GM23338 (cell line): ENCODE data around the gene ANKRD31. TPM values are rescaled to one million over a fixed set of nuclear protein-coding genes. Genes with fewer than 3 reads are reported as not detected.

Experiments used
- ATAC-seq: fragments of 200-7000 bp; cut with Tn5 transposase; 3 replicates; pipeline ENCODE4 v1.9.1; 2020
- DNase-seq: peaks from one replicate; pipeline ENCODE4 v3.0.0-alpha.2; 2015; ENCODE audit warnings: low spot score
- H2AFZ ChIP-seq: fragments of 200-600 bp; sonication (generic); 2 replicates; pipeline ENCODE4 v1.8.0; 2016; ENCODE audit warnings: antibody characterized with exemption, mild to moderate bottlenecking, moderate library complexity
- H3F3A ChIP-seq: fragments of 200-600 bp; sonication (generic); replicated peaks from 2 replicates; pipeline ENCODE4 v1.8.0; 2017; ENCODE audit warnings: antibody characterized with exemption, mixed run types, low read depth
- H3K27ac ChIP-seq: fragments of 200-600 bp; sonication (generic); 2 replicates; pipeline ENCODE4 v1.6.1; 2016; ENCODE audit warnings: low read depth
- H3K27me3 ChIP-seq: fragments of 200-600 bp; sonication (generic); 2 replicates; pipeline ENCODE4 v1.8.0; 2016; ENCODE audit warnings: mild to moderate bottlenecking, mixed run types, moderate library complexity; ENCODE audit not compliant: insufficient read depth
- H3K36me3 ChIP-seq: fragments of 200-600 bp; sonication (generic); 2 replicates; pipeline ENCODE4 v1.8.0; 2016; ENCODE audit warnings: mild to moderate bottlenecking; ENCODE audit not compliant: insufficient read depth
- H3K4me1 ChIP-seq: fragments of 200-600 bp; sonication (generic); 2 replicates; pipeline ENCODE4 v1.8.0; 2016; ENCODE audit warnings: mild to moderate bottlenecking, moderate library complexity; ENCODE audit not compliant: insufficient read depth
- H3K4me2 ChIP-seq: fragments of 200-600 bp; sonication (generic); 2 replicates; pipeline ENCODE4 v1.7.1; 2017; ENCODE audit warnings: mixed run types
- H3K4me3 ChIP-seq: fragments of 200-600 bp; sonication (generic); 2 replicates; pipeline ENCODE4 v1.6.1; 2016; ENCODE audit warnings: mixed run types
- H3K79me2 ChIP-seq: fragments of 200-600 bp; sonication (generic); replicated peaks from 2 replicates; pipeline ENCODE4 v1.8.0; 2017; ENCODE audit warnings: mild to moderate bottlenecking; ENCODE audit not compliant: insufficient read depth
- H3K9me2 ChIP-seq: fragments of 200-600 bp; sonication (generic); 2 replicates; pipeline ENCODE4 v1.8.0; 2017; ENCODE audit not compliant: insufficient read depth
- H4K20me1 ChIP-seq: fragments of 200-600 bp; sonication (generic); replicated peaks from 2 replicates; pipeline ENCODE4 v1.8.0; 2017; ENCODE audit warnings: mild to moderate bottlenecking; ENCODE audit not compliant: insufficient read depth
- H3K27ac Mint-ChIP-seq: 2 replicates; pipeline ENCODE4 v1.8.0; 2020; ENCODE audit warnings: inconsistent platforms, mild to moderate bottlenecking, moderate library complexity, mixed read lengths
- H3K27me3 Mint-ChIP-seq: 3 replicates; pipeline ENCODE4 v1.8.0; 2022; ENCODE audit warnings: low read depth, mild to moderate bottlenecking, moderate library complexity, mixed read lengths, inconsistent platforms; ENCODE audit not compliant: insufficient read depth, poor library complexity
- H3K36me3 Mint-ChIP-seq: 3 replicates; pipeline ENCODE4 v1.8.0; 2021; ENCODE audit warnings: low read depth, mild to moderate bottlenecking, inconsistent platforms, moderate library complexity, mixed read lengths
- H3K4me1 Mint-ChIP-seq: 3 replicates; pipeline ENCODE4 v1.8.0; 2020; ENCODE audit warnings: mild to moderate bottlenecking, inconsistent platforms, mixed read lengths
- H3K4me3 Mint-ChIP-seq: 3 replicates; pipeline ENCODE4 v1.8.0; 2021; ENCODE audit warnings: moderate library complexity, mild to moderate bottlenecking, inconsistent platforms, mixed read lengths
- H3K9me3 Mint-ChIP-seq: 3 replicates; pipeline ENCODE4 v1.8.0; 2020; ENCODE audit warnings: moderate library complexity, mild to moderate bottlenecking, inconsistent platforms, mixed read lengths
- CREB1 ChIP-seq: fragments of 250-450 bp; sonication (Bioruptor Pico); IDR thresholded peaks from 2 replicates; pipeline ENCODE4 v1.5.0; 2020; ENCODE audit warnings: low read depth, mild to moderate bottlenecking, moderate library complexity
- EZH2 ChIP-seq: fragments of 200-600 bp; sonication (generic); IDR thresholded peaks from one replicate; pipeline ENCODE4 v1.8.0; 2017; ENCODE audit warnings: antibody characterized with exemption, mild to moderate bottlenecking, low read depth; ENCODE audit not compliant: unreplicated experiment
- EZH2phosphoT487 ChIP-seq: fragments of 200-600 bp; sonication (generic); IDR thresholded peaks from one replicate; pipeline ENCODE4 v1.8.1; 2018; ENCODE audit warnings: antibody characterized with exemption; ENCODE audit not compliant: unreplicated experiment
- JUNB ChIP-seq: IDR thresholded peaks from one replicate; pipeline ENCODE4 v1.6.1; 2016; ENCODE audit warnings: antibody characterized with exemption; ENCODE audit not compliant: unreplicated experiment
- NANOG ChIP-seq: IDR thresholded peaks from 2 replicates; pipeline ENCODE4 v1.6.1; 2016; ENCODE audit warnings: antibody characterized with exemption, borderline replicate concordance
- POLR2AphosphoS5 ChIP-seq: IDR thresholded peaks from 2 replicates; pipeline ENCODE4 v1.6.1; 2016; ENCODE audit warnings: antibody characterized with exemption, low read depth
- STAT1 ChIP-seq: IDR thresholded peaks from one replicate; pipeline ENCODE4 v1.6.1; 2016; ENCODE audit warnings: antibody characterized with exemption; ENCODE audit not compliant: unreplicated experiment
- ZNF331 ChIP-seq: fragments of 250-450 bp; sonication (Bioruptor Pico); IDR thresholded peaks from 2 replicates; pipeline ENCODE4 v1.5.0; 2020; ENCODE audit warnings: low read depth, mild to moderate bottlenecking, moderate library complexity
- ZNF462 ChIP-seq: fragments of 250-450 bp; sonication (Bioruptor Pico); IDR thresholded peaks from 2 replicates; pipeline ENCODE4 v1.5.0; 2020; ENCODE audit warnings: mild to moderate bottlenecking, moderate library complexity
- polyA plus RNA-seq: library from polyadenylated mRNA; unstranded; fragments of >200 nt; fragmentation: Nextera tagmentation; extraction: Ambion mirVana; gene quantifications from 2 replicates; pipeline ENCODE4 v1.2.1, GENCODE V29; 2016
- total RNA-seq: library from RNA; depleted of rRNA; stranded (reverse); fragments of >200 nt; shearing (Covaris generic); gene quantifications from 2 replicates; pipeline ENCODE4 v1.2.3, GENCODE V29; 2014
- TF ChIP-seq, protein P1 (sequence below): IDR thresholded peaks from 2 replicates; pipeline ENCODE4 v1.6.1; 2016; ENCODE audit warnings: antibody characterized with exemption
- TF ChIP-seq, protein P2 (sequence below): IDR thresholded peaks from one replicate; pipeline ENCODE4 v1.6.1; 2018; ENCODE audit warnings: antibody characterized with exemption; ENCODE audit not compliant: unreplicated experiment

The ANKRD31 gene
- total and polyA plus RNA-seq, 2 experiments from 2014 or later, result 0.18 to 0.59 TPM

GRCh38 chr5:75199946-75200345, 36.7 kb downstream of the ANKRD31 start (continued):
- TF ChIP-seq ZNF462 (CRISPR knock-in tag) (no peak), POLR2AphosphoS5 (no peak), CREB1 (CRISPR knock-in tag) (no peak), ZNF331 (CRISPR knock-in tag) (no peak), EZH2 (no peak)

- no peaks in the 10 kb centered on the region for H3F3A ChIP-seq
- TF ChIP-seq, protein P1, sequence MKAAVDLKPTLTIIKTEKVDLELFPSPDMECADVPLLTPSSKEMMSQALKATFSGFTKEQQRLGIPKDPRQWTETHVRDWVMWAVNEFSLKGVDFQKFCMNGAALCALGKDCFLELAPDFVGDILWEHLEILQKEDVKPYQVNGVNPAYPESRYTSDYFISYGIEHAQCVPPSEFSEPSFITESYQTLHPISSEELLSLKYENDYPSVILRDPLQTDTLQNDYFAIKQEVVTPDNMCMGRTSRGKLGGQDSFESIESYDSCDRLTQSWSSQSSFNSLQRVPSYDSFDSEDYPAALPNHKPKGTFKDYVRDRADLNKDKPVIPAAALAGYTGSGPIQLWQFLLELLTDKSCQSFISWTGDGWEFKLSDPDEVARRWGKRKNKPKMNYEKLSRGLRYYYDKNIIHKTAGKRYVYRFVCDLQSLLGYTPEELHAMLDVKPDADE, result no peak
- TF ChIP-seq NANOG (no peak), POLR2AphosphoS5 (no peak), EZH2phosphoT487 (no peak), ZNF331 (CRISPR knock-in tag) (no peak), JUNB (no peak), CREB1 (CRISPR knock-in tag) (no peak), STAT1 (no peak)
- TF ChIP-seq, protein P2, sequence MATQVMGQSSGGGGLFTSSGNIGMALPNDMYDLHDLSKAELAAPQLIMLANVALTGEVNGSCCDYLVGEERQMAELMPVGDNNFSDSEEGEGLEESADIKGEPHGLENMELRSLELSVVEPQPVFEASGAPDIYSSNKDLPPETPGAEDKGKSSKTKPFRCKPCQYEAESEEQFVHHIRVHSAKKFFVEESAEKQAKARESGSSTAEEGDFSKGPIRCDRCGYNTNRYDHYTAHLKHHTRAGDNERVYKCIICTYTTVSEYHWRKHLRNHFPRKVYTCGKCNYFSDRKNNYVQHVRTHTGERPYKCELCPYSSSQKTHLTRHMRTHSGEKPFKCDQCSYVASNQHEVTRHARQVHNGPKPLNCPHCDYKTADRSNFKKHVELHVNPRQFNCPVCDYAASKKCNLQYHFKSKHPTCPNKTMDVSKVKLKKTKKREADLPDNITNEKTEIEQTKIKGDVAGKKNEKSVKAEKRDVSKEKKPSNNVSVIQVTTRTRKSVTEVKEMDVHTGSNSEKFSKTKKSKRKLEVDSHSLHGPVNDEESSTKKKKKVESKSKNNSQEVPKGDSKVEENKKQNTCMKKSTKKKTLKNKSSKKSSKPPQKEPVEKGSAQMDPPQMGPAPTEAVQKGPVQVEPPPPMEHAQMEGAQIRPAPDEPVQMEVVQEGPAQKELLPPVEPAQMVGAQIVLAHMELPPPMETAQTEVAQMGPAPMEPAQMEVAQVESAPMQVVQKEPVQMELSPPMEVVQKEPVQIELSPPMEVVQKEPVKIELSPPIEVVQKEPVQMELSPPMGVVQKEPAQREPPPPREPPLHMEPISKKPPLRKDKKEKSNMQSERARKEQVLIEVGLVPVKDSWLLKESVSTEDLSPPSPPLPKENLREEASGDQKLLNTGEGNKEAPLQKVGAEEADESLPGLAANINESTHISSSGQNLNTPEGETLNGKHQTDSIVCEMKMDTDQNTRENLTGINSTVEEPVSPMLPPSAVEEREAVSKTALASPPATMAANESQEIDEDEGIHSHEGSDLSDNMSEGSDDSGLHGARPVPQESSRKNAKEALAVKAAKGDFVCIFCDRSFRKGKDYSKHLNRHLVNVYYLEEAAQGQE, result no peak
- no peaks in the 10 kb centered on the region for H3K4me1 ChIP-seq
- H3K27ac ChIP-seq, result no peak overlapping the region
- H3K79me2 ChIP-seq, result no peaks in the 10 kb centered on the region
- H2AFZ ChIP-seq, result no peak overlapping the region
- Mint-ChIP-seq H3K9me3 (no peaks in the 10 kb centered on the region), H3K27ac (no peak overlapping the region), H3K36me3 (no peaks in the 10 kb centered on the region), H3K4me3 (no peak overlapping the region), H3K4me1 (no peaks in the 10 kb centered on the region), H3K27me3 (no peaks in the 10 kb centered on the region)
- H3K4me2 ChIP-seq, result no peak overlapping the region
- H3K4me3 ChIP-seq, result no peak overlapping the region
- H3K27me3 ChIP-seq, result no peaks in the 10 kb centered on the region
- H4K20me1 ChIP-seq, result no peaks in the 10 kb centered on the region
- H3K36me3 ChIP-seq, result no peaks in the 10 kb centered on the region
- H3K9me2 ChIP-seq, result no peaks in the 10 kb centered on the region
- DNase-seq, result no peak
- no peak for ATAC-seq
Measured at GRCh38 chr5:75199071-75199470, 37.6 kb downstream of the ANKRD31 start.
